Neural cell (in vitro differentiated cells): Measurements from ENCODE around the gene ELMO1. TPM values are rescaled to one million over a fixed set of nuclear protein-coding genes. Genes with fewer than 3 reads are reported as not detected.

Source experiments
- H2AFZ ChIP-seq: fragments of 200-600, 300-800 bp; sonication (generic), shearing (Covaris generic); 2 replicates; pipeline ENCODE4 v1.6.0; 2014; ENCODE audit warnings: low read depth, mild to moderate bottlenecking, antibody characterized with exemption, low read length, moderate library complexity
- H3F3A ChIP-seq: fragments of 200-600 bp; shearing (Covaris generic); 2 replicates; pipeline ENCODE4 v1.6.1; 2016; ENCODE audit warnings: mild to moderate bottlenecking, moderate library complexity, mixed read lengths, antibody characterized with exemption, low read length; ENCODE audit not compliant: insufficient read depth, poor library complexity, severe bottlenecking
- H3K27ac ChIP-seq: fragments of 200-600, 300-800 bp; sonication (generic), shearing (Covaris generic); 2 replicates; pipeline ENCODE4 v1.5.1; 2014; ENCODE audit warnings: mild to moderate bottlenecking, low read length, moderate library complexity
- H3K27me3 ChIP-seq: fragments of 300-800, 200-600 bp; sonication (generic), shearing (Covaris generic); 2 replicates; pipeline ENCODE4 v1.6.0; 2014; ENCODE audit warnings: mild to moderate bottlenecking, low read depth, low read length, moderate library complexity; ENCODE audit not compliant: insufficient read depth
- H3K36me3 ChIP-seq: fragments of 300-800, 200-600 bp; sonication (generic), shearing (Covaris generic); 2 replicates; pipeline ENCODE4 v1.5.1; 2014; ENCODE audit warnings: mild to moderate bottlenecking, antibody characterized with exemption, low read length, moderate library complexity; ENCODE audit not compliant: insufficient read depth
- H3K4me2 ChIP-seq: fragments of 300-800, 200-600 bp; sonication (generic), shearing (Covaris generic); 2 replicates; pipeline ENCODE4 v1.6.0; 2014; ENCODE audit warnings: mild to moderate bottlenecking, low read length
- H3K4me3 ChIP-seq: fragments of 300-800, 200-600 bp; sonication (generic), shearing (Covaris generic); 2 replicates; pipeline ENCODE4 v1.5.1; 2014; ENCODE audit warnings: mild to moderate bottlenecking, low read length, moderate library complexity
- H3K79me2 ChIP-seq: fragments of 200-600 bp; shearing (Covaris generic); replicated peaks from 2 replicates; pipeline ENCODE4 v1.6.0; 2014; ENCODE audit warnings: mild to moderate bottlenecking, low read length, moderate library complexity; ENCODE audit not compliant: insufficient read depth
- H3K9ac ChIP-seq: fragments of 300-800, 200-600 bp; sonication (generic), shearing (Covaris generic); 2 replicates; pipeline ENCODE4 v1.6.1; 2016; ENCODE audit warnings: mild to moderate bottlenecking, low read length, mixed read lengths
- H3K9me2 ChIP-seq: fragments of 200-600 bp; shearing (Covaris generic); 2 replicates; pipeline ENCODE4 v1.6.1; 2016; ENCODE audit warnings: mild to moderate bottlenecking, low read length, mixed read lengths; ENCODE audit not compliant: insufficient read depth
- H3K9me3 ChIP-seq: fragments of 200-600, 300-800 bp; sonication (generic), shearing (Covaris generic); 2 replicates; pipeline ENCODE4 v1.6.1; 2016; ENCODE audit warnings: mild to moderate bottlenecking, mixed run types, low read length, moderate library complexity, mixed read lengths
- H4K20me1 ChIP-seq: fragments of 200-600 bp; shearing (Covaris generic); 2 replicates; pipeline ENCODE4 v1.6.1; 2016; ENCODE audit warnings: mild to moderate bottlenecking, mixed run types; ENCODE audit not compliant: insufficient read depth
- EP300 ChIP-seq: fragments of 450-650 bp; conservative IDR thresholded peaks from 2 replicates; pipeline ENCODE4 v1.6.1; 2014; ENCODE audit warnings: antibody characterized with exemption, mild to moderate bottlenecking, moderate library complexity; ENCODE audit not compliant: poor library complexity, severe bottlenecking
- EZH2 ChIP-seq: fragments of 200-600, 300-800 bp; shearing (Covaris generic), sonication (generic); IDR thresholded peaks from 2 replicates; pipeline ENCODE4 v1.6.1; 2014; ENCODE audit warnings: antibody characterized with exemption, low read length, borderline replicate concordance, mild to moderate bottlenecking; ENCODE audit not compliant: insufficient read depth, poor library complexity, severe bottlenecking
- MXI1 ChIP-seq: fragments of 450-650 bp; conservative IDR thresholded peaks from 2 replicates; pipeline ENCODE4 v1.6.1; 2014; ENCODE audit warnings: antibody characterized with exemption, mild to moderate bottlenecking; ENCODE audit not compliant: poor library complexity, severe bottlenecking
- POLR2AphosphoS5 ChIP-seq: IDR thresholded peaks from 2 replicates; pipeline ENCODE4 v1.6.1; 2012
- RAD21 ChIP-seq: fragments of 450-650 bp; conservative IDR thresholded peaks from 2 replicates; pipeline ENCODE4 v1.6.1; 2014; ENCODE audit warnings: antibody characterized with exemption, mild to moderate bottlenecking, moderate library complexity
- SMC3 ChIP-seq: fragments of 450-650 bp; conservative IDR thresholded peaks from 2 replicates; pipeline ENCODE4 v1.6.1; 2014; ENCODE audit warnings: antibody characterized with exemption, mild to moderate bottlenecking, moderate library complexity; ENCODE audit not compliant: poor library complexity
- TAF1 ChIP-seq: IDR thresholded peaks from 2 replicates; pipeline ENCODE4 v1.6.1; 2012; ENCODE audit warnings: low read depth
- polyA plus RNA-seq: library from polyadenylated mRNA; depleted of rRNA; stranded (reverse); fragments of >200 nt; gene quantifications from 2 replicates; pipeline ENCODE4 v1.2.3, GENCODE V29; 2014
- TF ChIP-seq, protein P1 (sequence below): fragments of 450-650 bp; IDR thresholded peaks from 2 replicates; pipeline ENCODE4 v1.5.1; 2014; ENCODE audit warnings: antibody characterized with exemption, mild to moderate bottlenecking, moderate library complexity; ENCODE audit not compliant: poor library complexity, severe bottlenecking
- TF ChIP-seq, protein P2 (sequence below): IDR thresholded peaks from 2 replicates; pipeline ENCODE4 v1.6.1; 2012; ENCODE audit warnings: borderline replicate concordance

The ELMO1 gene
- polyA plus RNA-seq, 1 donor from 2014 or later = 12.2 TPM

DNA sequence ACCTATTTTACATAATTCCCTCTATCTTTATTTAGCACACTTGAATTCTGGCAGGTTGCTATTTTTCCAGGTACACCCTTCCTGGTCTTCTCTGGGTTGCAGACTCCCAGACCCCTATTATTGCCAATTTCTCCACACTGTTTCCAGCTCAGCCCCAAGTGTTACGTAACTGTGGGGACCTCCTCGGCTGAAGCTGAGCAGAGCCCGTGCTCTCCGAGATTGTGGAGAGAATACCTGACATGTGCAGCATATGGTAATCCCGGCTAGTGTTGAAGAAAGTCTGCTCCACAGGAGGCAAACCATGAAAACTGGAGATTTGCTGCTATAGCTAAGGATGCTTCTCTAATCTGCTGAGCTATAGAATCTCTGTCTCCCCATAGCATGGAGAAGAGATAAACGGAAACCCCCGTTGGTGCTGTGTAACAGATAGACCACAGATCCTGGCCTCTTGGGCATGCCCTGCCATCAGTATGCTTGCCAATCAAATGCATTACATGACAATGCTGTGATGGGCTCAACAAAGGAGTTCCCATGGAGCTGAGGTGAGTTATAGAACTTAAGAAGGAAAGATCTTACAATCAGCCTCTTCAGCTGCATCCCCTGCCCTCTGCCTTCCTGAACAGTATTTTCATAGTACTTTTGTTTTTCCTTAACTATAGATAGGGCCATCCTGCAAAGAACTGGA is 579.8 kb downstream of the ELMO1 start:
- TF ChIP-seq MXI1 (no peak), TAF1 (no peak), RAD21 (no peak), POLR2AphosphoS5 (no peak), EZH2 (no peak), SMC3 (no peak)
- TF ChIP-seq, protein P1, sequence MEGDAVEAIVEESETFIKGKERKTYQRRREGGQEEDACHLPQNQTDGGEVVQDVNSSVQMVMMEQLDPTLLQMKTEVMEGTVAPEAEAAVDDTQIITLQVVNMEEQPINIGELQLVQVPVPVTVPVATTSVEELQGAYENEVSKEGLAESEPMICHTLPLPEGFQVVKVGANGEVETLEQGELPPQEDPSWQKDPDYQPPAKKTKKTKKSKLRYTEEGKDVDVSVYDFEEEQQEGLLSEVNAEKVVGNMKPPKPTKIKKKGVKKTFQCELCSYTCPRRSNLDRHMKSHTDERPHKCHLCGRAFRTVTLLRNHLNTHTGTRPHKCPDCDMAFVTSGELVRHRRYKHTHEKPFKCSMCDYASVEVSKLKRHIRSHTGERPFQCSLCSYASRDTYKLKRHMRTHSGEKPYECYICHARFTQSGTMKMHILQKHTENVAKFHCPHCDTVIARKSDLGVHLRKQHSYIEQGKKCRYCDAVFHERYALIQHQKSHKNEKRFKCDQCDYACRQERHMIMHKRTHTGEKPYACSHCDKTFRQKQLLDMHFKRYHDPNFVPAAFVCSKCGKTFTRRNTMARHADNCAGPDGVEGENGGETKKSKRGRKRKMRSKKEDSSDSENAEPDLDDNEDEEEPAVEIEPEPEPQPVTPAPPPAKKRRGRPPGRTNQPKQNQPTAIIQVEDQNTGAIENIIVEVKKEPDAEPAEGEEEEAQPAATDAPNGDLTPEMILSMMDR = no peak
- TF ChIP-seq, protein P2, sequence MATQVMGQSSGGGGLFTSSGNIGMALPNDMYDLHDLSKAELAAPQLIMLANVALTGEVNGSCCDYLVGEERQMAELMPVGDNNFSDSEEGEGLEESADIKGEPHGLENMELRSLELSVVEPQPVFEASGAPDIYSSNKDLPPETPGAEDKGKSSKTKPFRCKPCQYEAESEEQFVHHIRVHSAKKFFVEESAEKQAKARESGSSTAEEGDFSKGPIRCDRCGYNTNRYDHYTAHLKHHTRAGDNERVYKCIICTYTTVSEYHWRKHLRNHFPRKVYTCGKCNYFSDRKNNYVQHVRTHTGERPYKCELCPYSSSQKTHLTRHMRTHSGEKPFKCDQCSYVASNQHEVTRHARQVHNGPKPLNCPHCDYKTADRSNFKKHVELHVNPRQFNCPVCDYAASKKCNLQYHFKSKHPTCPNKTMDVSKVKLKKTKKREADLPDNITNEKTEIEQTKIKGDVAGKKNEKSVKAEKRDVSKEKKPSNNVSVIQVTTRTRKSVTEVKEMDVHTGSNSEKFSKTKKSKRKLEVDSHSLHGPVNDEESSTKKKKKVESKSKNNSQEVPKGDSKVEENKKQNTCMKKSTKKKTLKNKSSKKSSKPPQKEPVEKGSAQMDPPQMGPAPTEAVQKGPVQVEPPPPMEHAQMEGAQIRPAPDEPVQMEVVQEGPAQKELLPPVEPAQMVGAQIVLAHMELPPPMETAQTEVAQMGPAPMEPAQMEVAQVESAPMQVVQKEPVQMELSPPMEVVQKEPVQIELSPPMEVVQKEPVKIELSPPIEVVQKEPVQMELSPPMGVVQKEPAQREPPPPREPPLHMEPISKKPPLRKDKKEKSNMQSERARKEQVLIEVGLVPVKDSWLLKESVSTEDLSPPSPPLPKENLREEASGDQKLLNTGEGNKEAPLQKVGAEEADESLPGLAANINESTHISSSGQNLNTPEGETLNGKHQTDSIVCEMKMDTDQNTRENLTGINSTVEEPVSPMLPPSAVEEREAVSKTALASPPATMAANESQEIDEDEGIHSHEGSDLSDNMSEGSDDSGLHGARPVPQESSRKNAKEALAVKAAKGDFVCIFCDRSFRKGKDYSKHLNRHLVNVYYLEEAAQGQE = no peak
- Histone ChIP-seq H3K27ac (no peak overlapping the region), H3K9ac (no peak overlapping the region), H3K79me2 (no peaks in the 10 kb centered on the region), H3K4me2 (no peak overlapping the region), H3K36me3 (no peaks in the 10 kb centered on the region), H3K27me3 (no peaks in the 10 kb centered on the region), H3K9me3 (no peaks in the 10 kb centered on the region), H3F3A (no peaks in the 10 kb centered on the region), H3K4me3 (no peak overlapping the region), H2AFZ (no peak overlapping the region), H4K20me1 (no peaks in the 10 kb centered on the region), H3K9me2 (no peaks in the 10 kb centered on the region)

DNA sequence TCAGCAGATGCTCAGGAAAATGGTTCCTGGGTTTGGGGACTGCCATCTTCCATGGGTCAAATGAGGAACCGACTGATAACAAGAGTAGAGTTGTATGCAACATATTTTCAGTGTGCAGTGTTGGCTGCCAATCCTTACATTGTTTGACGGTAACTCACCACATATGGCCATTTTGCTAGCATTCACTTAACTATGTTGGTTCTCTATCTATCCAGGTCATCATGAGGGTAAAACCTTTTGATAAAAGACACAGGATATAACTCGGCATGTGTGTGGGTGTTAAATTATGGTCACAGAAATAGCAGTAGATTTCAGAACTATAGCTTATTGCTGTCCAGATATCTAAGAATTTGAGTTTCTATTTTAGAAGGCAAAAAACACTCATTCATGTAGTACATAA is 583.6 kb downstream of the ELMO1 start:
- Histone ChIP-seq H3K4me3 (no peak overlapping the region), H3K36me3 (no peaks in the 10 kb centered on the region), H3F3A (no peaks in the 10 kb centered on the region), H3K9me3 (no peaks in the 10 kb centered on the region), H3K9me2 (no peaks in the 10 kb centered on the region), H2AFZ (no peak overlapping the region), H3K27me3 (no peaks in the 10 kb centered on the region), H4K20me1 (no peaks in the 10 kb centered on the region), H3K9ac (no peak overlapping the region), H3K79me2 (no peaks in the 10 kb centered on the region), H3K27ac (peak overlapping the region; percentile 15), H3K4me2 (no peak overlapping the region)
- TF ChIP-seq, protein P2 = no peak
- TF ChIP-seq POLR2AphosphoS5 (no peak), RAD21 (no peak), TAF1 (no peak), EP300 (no peak)
- TF ChIP-seq, protein P1 = no peak
